ENCODE data around the gene PSKH1. TPM values are rescaled to one million over a fixed set of nuclear protein-coding genes. Genes with fewer than 3 reads are reported as not detected.

Gene PSKH1
- polyA plus RNA-seq, 1 donor from 2014 or later, result 3.8 TPM

- H3K27me3 ChIP-seq (ENCODE audit: insufficient read depth, low read depth, low read length), result no peaks in the 10 kb centered on the region
- H3K27ac ChIP-seq (ENCODE audit: low read length), result no peak overlapping the region
- no peaks in the 10 kb centered on the region for H3F3A ChIP-seq (ENCODE audit: insufficient read depth, low read length, poor library complexity, severe bottlenecking)
- H3K79me2 ChIP-seq (replicated peaks; ENCODE audit: insufficient read depth, low read length), result no peaks in the 10 kb centered on the region
- no peak overlapping the region for H2AFZ ChIP-seq (ENCODE audit: low read depth, low read length)
- H3K9me2 ChIP-seq (ENCODE audit: insufficient read depth, low read length), result no peaks in the 10 kb centered on the region
- H3K4me3 ChIP-seq (ENCODE audit: low read length), result no peak overlapping the region
- H3K4me2 ChIP-seq (ENCODE audit: low read length), result no peak overlapping the region
- H3K9me3 ChIP-seq (ENCODE audit: low read length), result no peaks in the 10 kb centered on the region
- no peak for TF ChIP-seq POLR2AphosphoS5 (IDR thresholded peaks at IDR 0.05)
- no peak for TF ChIP-seq MXI1 (conservative IDR thresholded peaks at IDR 0.05; ENCODE audit: poor library complexity, severe bottlenecking)
- no peak for TF ChIP-seq EZH2 (IDR thresholded peaks at IDR 0.05; ENCODE audit: borderline replicate concordance, insufficient read depth, low read length, poor library complexity, severe bottlenecking)
- TF ChIP-seq SMC3 (conservative IDR thresholded peaks at IDR 0.05; ENCODE audit: poor library complexity), result no peak
- TF ChIP-seq EP300 (conservative IDR thresholded peaks at IDR 0.05; ENCODE audit: poor library complexity, severe bottlenecking), result no peak
- TF ChIP-seq RAD21 (conservative IDR thresholded peaks at IDR 0.05), result no peak
- no peak for TF ChIP-seq CTCF (IDR thresholded peaks at IDR 0.05; ENCODE audit: poor library complexity, severe bottlenecking)
- TF ChIP-seq TAF1 (IDR thresholded peaks at IDR 0.05; ENCODE audit: low read depth), result no peak
- no peak for TF ChIP-seq REST (IDR thresholded peaks at IDR 0.05; ENCODE audit: borderline replicate concordance)
- H3K36me3 ChIP-seq (ENCODE audit: insufficient read depth, low read length), result no peaks in the 10 kb centered on the region
- H4K20me1 ChIP-seq (ENCODE audit: insufficient read depth), result no peaks in the 10 kb centered on the region
- H3K9ac ChIP-seq (ENCODE audit: low read length), result no peak overlapping the region
Observed at GRCh38 chr16:67922221-67922620, 29.2 kb downstream of the PSKH1 start.

GRCh38 chr16:67922740-67923139 is 29.7 kb downstream of the PSKH1 start:
- H3K27ac ChIP-seq (ENCODE audit: low read length), result no peak overlapping the region
- no peaks in the 10 kb centered on the region for H4K20me1 ChIP-seq (ENCODE audit: insufficient read depth)
- TF ChIP-seq EZH2 (IDR thresholded peaks at IDR 0.05; ENCODE audit: borderline replicate concordance, insufficient read depth, low read length, poor library complexity, severe bottlenecking) (no peak), MXI1 (conservative IDR thresholded peaks at IDR 0.05; ENCODE audit: poor library complexity, severe bottlenecking) (no peak), EP300 (conservative IDR thresholded peaks at IDR 0.05; ENCODE audit: poor library complexity, severe bottlenecking) (no peak), POLR2AphosphoS5 (IDR thresholded peaks at IDR 0.05) (no peak), TAF1 (IDR thresholded peaks at IDR 0.05; ENCODE audit: low read depth) (no peak), SMC3 (conservative IDR thresholded peaks at IDR 0.05; ENCODE audit: poor library complexity) (no peak), CTCF (IDR thresholded peaks at IDR 0.05; ENCODE audit: poor library complexity, severe bottlenecking) (no peak), RAD21 (conservative IDR thresholded peaks at IDR 0.05) (no peak), REST (IDR thresholded peaks at IDR 0.05; ENCODE audit: borderline replicate concordance) (no peak)
- H3K79me2 ChIP-seq (replicated peaks; ENCODE audit: insufficient read depth, low read length), result no peaks in the 10 kb centered on the region
- H3F3A ChIP-seq (ENCODE audit: insufficient read depth, low read length, poor library complexity, severe bottlenecking), result no peaks in the 10 kb centered on the region
- H3K4me2 ChIP-seq (ENCODE audit: low read length), result no peak overlapping the region
- H3K9me3 ChIP-seq (ENCODE audit: low read length), result no peaks in the 10 kb centered on the region
- no peaks in the 10 kb centered on the region for H3K36me3 ChIP-seq (ENCODE audit: insufficient read depth, low read length)
- no peak overlapping the region for H3K4me3 ChIP-seq (ENCODE audit: low read length)
- H3K27me3 ChIP-seq (ENCODE audit: insufficient read depth, low read depth, low read length), result no peaks in the 10 kb centered on the region
- H2AFZ ChIP-seq (ENCODE audit: low read depth, low read length), result no peak overlapping the region
- H3K9ac ChIP-seq (ENCODE audit: low read length), result no peak overlapping the region
- H3K9me2 ChIP-seq (ENCODE audit: insufficient read depth, low read length), result no peaks in the 10 kb centered on the region
